ENCODE data around the gene ARHGAP29. TPM values are rescaled to one million over a fixed set of nuclear protein-coding genes. Genes with fewer than 3 reads are reported as not detected.

The ARHGAP29 gene
- 15.6 and 22.6 TPM in 2 replicates for total RNA-seq

GRCh38 chr1:94237291-94238226, at the start of gene ARHGAP29:
Gene ARHGAP29 (minus strand): TSS chr1:94237584. CDS start chr1:94231611, 5,973 bp downstream.

Other genes with a start within 250 kb of the ARHGAP29 start
- gene ABCA4, start 116.4 kb downstream of the ARHGAP29 start, total RNA-seq = 0.65 and 1.8 TPM in 2 replicates
- gene ABCD3, start 180.8 kb upstream of the ARHGAP29 start, total RNA-seq = 40.8 and 52.3 TPM in 2 replicates

All from smooth muscle cell of bladder (primary cell).